HCT116 (cell line): ENCODE measurements around the gene MED12. TPM values are rescaled to one million over a fixed set of nuclear protein-coding genes. Genes with fewer than 3 reads are reported as not detected.

ENCODE experiments used
- ATAC-seq: fragments of 200-7000 bp; cut with Tn5 transposase; 2 replicates; pipeline ENCODE4 v1.9.1; 2020; ENCODE audit warnings: mild to moderate bottlenecking, moderate library complexity
- BruUV-seq: library from RNA; stranded (reverse); fragments of 400-500 nt; replicated peaks from 2 replicates; lab custom pipeline; 2021; lab: Mats Ljungman, UMichigan
- CTCF ChIA-PET: fragments of 300-600 bp; sonication (Branson Sonifier 250); formaldehyde crosslinking; loops from one replicate; lab custom pipeline; 2021; ENCODE audit warnings: antibody characterized with exemption; lab: Charles Lee
- POLR2A ChIA-PET: fragments of 300-600, 350-600 bp; sonication (Branson Sonifier 250); formaldehyde crosslinking; loops from one replicate; lab custom pipeline; 2021; ENCODE audit warnings: antibody characterized with exemption; lab: Charles Lee
- RAD21 ChIA-PET, 2 experiments: fragments of 300-600 bp; sonication (Branson Sonifier 250); formaldehyde crosslinking; loops; one replicate each; lab custom pipeline; 2023; ENCODE audit warnings: low total read pairs in 2 of 2; ENCODE audit not compliant: uncharacterized antibody in 2 of 2, unreplicated experiment in 2 of 2, low non-redundant PET in 1 of 2; lab: Charles Lee
- DNase-seq: peaks from one replicate; pipeline ENCODE4 v3.0.0-alpha.2; 2010; ENCODE audit warnings: low read depth, low spot score
- H2AFZ ChIP-seq: fragments of 200-600 bp; shearing (Covaris generic), sonication (generic); 2 replicates; pipeline ENCODE4 v1.6.1; 2017; ENCODE audit warnings: low read depth, mixed run types, mixed read lengths, antibody characterized with exemption, low read length; ENCODE audit not compliant: poor library complexity, severe bottlenecking
- H3K27ac ChIP-seq: 2 replicates; pipeline ENCODE4 v1.5.1; 2012; ENCODE audit warnings: low read depth, low read length
- H3K27me3 ChIP-seq: fragments of 200-600 bp; sonication (generic); 2 replicates; pipeline ENCODE4 v1.6.1; 2016; ENCODE audit warnings: mixed run types, low read length, mixed read lengths; ENCODE audit not compliant: insufficient read depth
- H3K36me3 ChIP-seq, 2 experiments: fragments of 200-500 bp in 1 of 2; fragments of 200-600 bp in 1 of 2; sonication (Bioruptor generic) in 1 of 2; sonication (generic) in 1 of 2; 2 replicates each; pipeline versions ENCODE4 v1.5.1 to v1.6.1; 2014 to 2016; ENCODE audit warnings: low read length in 2 of 2, inconsistent platforms in 1 of 2, mixed read lengths in 1 of 2, mixed run types in 1 of 2; ENCODE audit not compliant: insufficient read depth in 2 of 2, control insufficient read depth in 1 of 2
- H3K4me1 ChIP-seq, 2 experiments: fragments of 200-600 bp in 1 of 2; sonication (generic) in 1 of 2; 2 replicates each; pipeline versions ENCODE4 v1.5.1 to v1.6.1; 2012 to 2017; ENCODE audit warnings: low read length in 2 of 2, inconsistent platforms in 1 of 2, mild to moderate bottlenecking in 1 of 2, mixed read lengths in 1 of 2, mixed run types in 1 of 2, moderate library complexity in 1 of 2; ENCODE audit not compliant: insufficient read depth in 2 of 2, control insufficient read depth in 1 of 2
- H3K4me2 ChIP-seq: fragments of 200-600 bp; sonication (generic); 2 replicates; pipeline ENCODE4 v1.6.1; 2017; ENCODE audit warnings: mixed run types, low read length, mixed read lengths
- H3K4me3 ChIP-seq, 2 experiments: fragments of 200-600 bp in 1 of 2; sonication (generic) in 1 of 2; replicated peaks in 1 of 2; 2 replicates each; pipeline ENCODE4 v1.5.1; 2011 to 2016; ENCODE audit warnings: low read length in 2 of 2, control low read depth in 1 of 2, low read depth in 1 of 2, mild to moderate bottlenecking in 1 of 2, mixed read lengths in 1 of 2, mixed run types in 1 of 2
- H3K79me2 ChIP-seq: fragments of 200-600 bp; sonication (generic); 2 replicates; pipeline ENCODE4 v1.6.1; 2017; ENCODE audit warnings: mild to moderate bottlenecking, mixed run types, low read length, moderate library complexity, mixed read lengths; ENCODE audit not compliant: insufficient read depth
- H3K9ac ChIP-seq: fragments of 200-600 bp; sonication (generic); 2 replicates; pipeline ENCODE4 v1.6.1; 2016; ENCODE audit warnings: low read length, mixed read lengths
- H3K9me2 ChIP-seq: fragments of 200-600 bp; sonication (generic), shearing (Covaris generic); 2 replicates; pipeline ENCODE4 v1.6.1; 2017; ENCODE audit warnings: mixed run types, mild to moderate bottlenecking, moderate library complexity; ENCODE audit not compliant: insufficient read depth
- H3K9me3 ChIP-seq, 2 experiments: fragments of 200-500 bp in 1 of 2; fragments of 200-600 bp in 1 of 2; sonication (Bioruptor generic) in 1 of 2; sonication (generic) in 1 of 2; 2 replicates each; pipeline ENCODE4 v1.6.1; 2014 to 2017; ENCODE audit warnings: low read length in 2 of 2, mixed read lengths in 2 of 2, inconsistent platforms in 1 of 2, low read depth in 1 of 2, mild to moderate bottlenecking in 1 of 2, mixed run types in 1 of 2, moderate library complexity in 1 of 2; ENCODE audit not compliant: control insufficient read depth in 1 of 2, insufficient read depth in 1 of 2
- H4K20me1 ChIP-seq: fragments of 200-600 bp; sonication (generic), shearing (Covaris generic); 2 replicates; pipeline ENCODE4 v1.6.1; 2017; ENCODE audit warnings: mixed run types, mild to moderate bottlenecking, moderate library complexity; ENCODE audit not compliant: insufficient read depth
- CBX3 ChIP-seq: IDR thresholded peaks from 2 replicates; pipeline ENCODE4 v1.6.1; 2012; ENCODE audit warnings: low read depth
- CEBPB ChIP-seq: IDR thresholded peaks from 2 replicates; pipeline ENCODE4 v1.6.1; 2012; ENCODE audit warnings: low read depth
- EGR1 ChIP-seq: IDR thresholded peaks from 2 replicates; pipeline ENCODE4 v1.6.1; 2012; ENCODE audit warnings: low read depth
- EZH2 ChIP-seq: fragments of 200-600 bp; sonication (generic); IDR thresholded peaks from 2 replicates; pipeline ENCODE4 v1.6.1; 2017; ENCODE audit warnings: antibody characterized with exemption, mixed run types
- EZH2phosphoT487 ChIP-seq: fragments of 200-600 bp; IDR thresholded peaks from 2 replicates; pipeline ENCODE4 v1.6.1; 2018; ENCODE audit warnings: antibody characterized with exemption, borderline replicate concordance
- FOSL1 ChIP-seq: IDR thresholded peaks from 2 replicates; pipeline ENCODE4 v1.6.1; 2012; ENCODE audit warnings: low read depth
- JUND ChIP-seq: IDR thresholded peaks from 2 replicates; pipeline ENCODE4 v1.6.1; 2012
- POLR2A ChIP-seq: IDR thresholded peaks from 2 replicates; pipeline ENCODE4 v1.7.0; 2011; ENCODE audit warnings: borderline replicate concordance; ENCODE audit not compliant: insufficient read depth, insufficient read length; ENCODE audit errors: extremely low read depth
- POLR2AphosphoS5 ChIP-seq: IDR thresholded peaks from 2 replicates; pipeline ENCODE4 v1.6.1; 2011; ENCODE audit warnings: mild to moderate bottlenecking, low read depth, low read length, moderate library complexity
- RAD21 ChIP-seq: IDR thresholded peaks from 2 replicates; pipeline ENCODE4 v1.6.1; 2012; ENCODE audit warnings: low read depth, mild to moderate bottlenecking
- SIN3A ChIP-seq: IDR thresholded peaks from 2 replicates; pipeline ENCODE4 v1.6.1; 2012; ENCODE audit warnings: low read depth
- SP1 ChIP-seq: IDR thresholded peaks from 2 replicates; pipeline ENCODE4 v1.6.1; 2012; ENCODE audit warnings: low read depth
- SRF ChIP-seq: IDR thresholded peaks from 2 replicates; pipeline ENCODE4 v1.6.1; 2012; ENCODE audit warnings: low read depth
- TCF7L2 ChIP-seq: IDR thresholded peaks from 2 replicates; pipeline ENCODE4 v1.7.0; 2011; ENCODE audit warnings: borderline replicate concordance, inconsistent platforms; ENCODE audit not compliant: insufficient read depth, insufficient read length; ENCODE audit errors: extremely low read depth
- YY1 ChIP-seq: IDR thresholded peaks from 2 replicates; pipeline ENCODE4 v1.6.1; 2011; ENCODE audit warnings: low read length, low read depth, moderate library complexity, mild to moderate bottlenecking; ENCODE audit not compliant: insufficient replicate concordance; ENCODE audit errors: extremely low read depth
- ZNF274 ChIP-seq: fragments of 200-500 bp; sonication (Bioruptor generic); IDR thresholded peaks from 2 replicates; pipeline ENCODE4 v1.6.1; 2014; ENCODE audit warnings: mild to moderate bottlenecking, low read depth, low read length, inconsistent platforms
- intact Hi-C: fragments of 100-400 bp; cut with micrococcal nuclease; formaldehyde crosslinking; loops from 2 replicates; pipeline ENCODE4 v1.10.0; 2022
- total RNA-seq: library from RNA; stranded (reverse); gene quantifications from one replicate; pipeline ENCODE4 v1.2.1, GENCODE V29; 2021; ENCODE audit not compliant: unreplicated experiment
- TF ChIP-seq, protein P1 (sequence below), 3 experiments: fragments of 200-600 bp in 1 of 3; sonication (generic) in 1 of 3; IDR thresholded peaks in 2 of 3; conservative IDR thresholded peaks in 1 of 3; 2 replicates each; pipeline ENCODE4 v1.5.1; 2012 to 2017; ENCODE audit warnings: low read depth in 2 of 3, low read length in 2 of 3, antibody characterized with exemption in 1 of 3, borderline replicate concordance in 1 of 3, control low read depth in 1 of 3, mild to moderate bottlenecking in 1 of 3, mixed read lengths in 1 of 3, mixed run types in 1 of 3, moderate library complexity in 1 of 3; ENCODE audit not compliant: insufficient read depth in 1 of 3
- TF ChIP-seq, protein P2 (sequence below): IDR thresholded peaks from 2 replicates; pipeline ENCODE4 v1.6.1; 2012
- TF ChIP-seq, protein P3 (sequence below): IDR thresholded peaks from 2 replicates; pipeline ENCODE4 v1.6.1; 2012; ENCODE audit warnings: low read depth

The MED12 gene
- total RNA-seq, 1 experiment from 2014 or later = 32.8 TPM

DNA sequence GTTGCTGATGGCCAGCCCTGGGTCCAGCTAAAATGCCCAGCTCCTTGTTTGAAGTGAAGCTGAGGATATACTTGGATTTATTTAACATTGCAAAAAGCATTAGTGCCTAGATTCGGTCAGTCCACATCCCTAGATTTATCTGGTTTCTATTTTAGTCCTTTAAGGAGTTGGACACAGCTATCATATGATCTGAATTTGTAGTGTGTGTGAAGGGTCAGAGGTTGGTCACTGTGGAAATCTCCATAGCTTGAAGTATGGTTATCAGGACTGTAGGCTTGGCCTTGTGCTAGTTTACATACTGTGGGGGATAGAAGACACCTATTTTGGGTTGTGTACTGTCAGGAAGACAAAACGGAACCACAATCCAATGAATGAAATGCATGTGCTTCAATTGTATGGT is 55.0 kb downstream of the MED12 start (continued):
- TF ChIP-seq, protein P1, sequence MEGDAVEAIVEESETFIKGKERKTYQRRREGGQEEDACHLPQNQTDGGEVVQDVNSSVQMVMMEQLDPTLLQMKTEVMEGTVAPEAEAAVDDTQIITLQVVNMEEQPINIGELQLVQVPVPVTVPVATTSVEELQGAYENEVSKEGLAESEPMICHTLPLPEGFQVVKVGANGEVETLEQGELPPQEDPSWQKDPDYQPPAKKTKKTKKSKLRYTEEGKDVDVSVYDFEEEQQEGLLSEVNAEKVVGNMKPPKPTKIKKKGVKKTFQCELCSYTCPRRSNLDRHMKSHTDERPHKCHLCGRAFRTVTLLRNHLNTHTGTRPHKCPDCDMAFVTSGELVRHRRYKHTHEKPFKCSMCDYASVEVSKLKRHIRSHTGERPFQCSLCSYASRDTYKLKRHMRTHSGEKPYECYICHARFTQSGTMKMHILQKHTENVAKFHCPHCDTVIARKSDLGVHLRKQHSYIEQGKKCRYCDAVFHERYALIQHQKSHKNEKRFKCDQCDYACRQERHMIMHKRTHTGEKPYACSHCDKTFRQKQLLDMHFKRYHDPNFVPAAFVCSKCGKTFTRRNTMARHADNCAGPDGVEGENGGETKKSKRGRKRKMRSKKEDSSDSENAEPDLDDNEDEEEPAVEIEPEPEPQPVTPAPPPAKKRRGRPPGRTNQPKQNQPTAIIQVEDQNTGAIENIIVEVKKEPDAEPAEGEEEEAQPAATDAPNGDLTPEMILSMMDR (IDR thresholded peaks at IDR 0.05 in 2 of 3, conservative IDR thresholded peaks at IDR 0.05 in 1 of 3; ENCODE audit: borderline replicate concordance in 1 of 3, insufficient read depth in 1 of 3, low read depth in 2 of 3, low read length in 2 of 3) = no peak
- TF ChIP-seq CEBPB = no peak
- no peak for TF ChIP-seq EGR1
- TF ChIP-seq SRF = no peak
- TF ChIP-seq RAD21 = no peak
- TF ChIP-seq JUND = no peak
- TF ChIP-seq, protein P2, sequence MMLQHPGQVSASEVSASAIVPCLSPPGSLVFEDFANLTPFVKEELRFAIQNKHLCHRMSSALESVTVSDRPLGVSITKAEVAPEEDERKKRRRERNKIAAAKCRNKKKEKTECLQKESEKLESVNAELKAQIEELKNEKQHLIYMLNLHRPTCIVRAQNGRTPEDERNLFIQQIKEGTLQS = no peak
- no peak for TF ChIP-seq FOSL1
- TF ChIP-seq EZH2 = no peak
- TF ChIP-seq TCF7L2 = no peak
- TF ChIP-seq CBX3 = no peak

DNA sequence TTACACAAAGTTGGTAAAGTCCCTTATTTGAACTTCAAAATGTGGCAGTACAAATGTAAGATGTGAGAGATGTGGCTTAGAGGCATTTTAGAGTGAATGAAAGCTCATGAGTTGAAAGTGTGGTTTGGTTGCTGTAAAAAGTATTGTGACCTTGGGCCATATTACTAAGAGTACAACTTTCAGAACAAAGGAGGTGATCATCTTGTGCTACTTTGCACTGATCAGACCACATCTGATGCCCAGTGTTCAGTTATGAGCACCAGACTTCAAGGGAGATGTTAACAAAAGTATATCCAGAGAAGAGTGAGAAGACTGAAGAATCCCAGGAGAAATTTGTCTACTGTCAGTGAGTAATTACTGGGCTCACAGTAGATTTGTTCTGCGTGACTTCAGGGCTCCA is 56.4 kb downstream of the MED12 start:
- H3K4me2 ChIP-seq = no peak overlapping the region
- H3K9me3 ChIP-seq = no peaks in the 10 kb centered on the region
- no peak overlapping the region for H2AFZ ChIP-seq
- H3K79me2 ChIP-seq = no peaks in the 10 kb centered on the region
- intact Hi-C loops = loop anchor here (5.0 kb wide), 2 partner anchors 77 to 407 kb away; partner anchors contain the start of gene FOXO4
- ChIA-PET RAD21 (no interaction called here), POLR2A (no interaction called here), CTCF (no interaction called here)
- BruUV-seq = no TSS peak
- TF ChIP-seq JUND (no peak), EGR1 (no peak), ZNF274 (no peak), SRF (no peak), CBX3 (no peak), POLR2A (no peak), SIN3A (no peak), POLR2AphosphoS5 (no peak), YY1 (no peak), FOSL1 (no peak), TCF7L2 (no peak), EZH2phosphoT487 (no peak), SP1 (no peak), RAD21 (no peak)
- TF ChIP-seq, protein P3, sequence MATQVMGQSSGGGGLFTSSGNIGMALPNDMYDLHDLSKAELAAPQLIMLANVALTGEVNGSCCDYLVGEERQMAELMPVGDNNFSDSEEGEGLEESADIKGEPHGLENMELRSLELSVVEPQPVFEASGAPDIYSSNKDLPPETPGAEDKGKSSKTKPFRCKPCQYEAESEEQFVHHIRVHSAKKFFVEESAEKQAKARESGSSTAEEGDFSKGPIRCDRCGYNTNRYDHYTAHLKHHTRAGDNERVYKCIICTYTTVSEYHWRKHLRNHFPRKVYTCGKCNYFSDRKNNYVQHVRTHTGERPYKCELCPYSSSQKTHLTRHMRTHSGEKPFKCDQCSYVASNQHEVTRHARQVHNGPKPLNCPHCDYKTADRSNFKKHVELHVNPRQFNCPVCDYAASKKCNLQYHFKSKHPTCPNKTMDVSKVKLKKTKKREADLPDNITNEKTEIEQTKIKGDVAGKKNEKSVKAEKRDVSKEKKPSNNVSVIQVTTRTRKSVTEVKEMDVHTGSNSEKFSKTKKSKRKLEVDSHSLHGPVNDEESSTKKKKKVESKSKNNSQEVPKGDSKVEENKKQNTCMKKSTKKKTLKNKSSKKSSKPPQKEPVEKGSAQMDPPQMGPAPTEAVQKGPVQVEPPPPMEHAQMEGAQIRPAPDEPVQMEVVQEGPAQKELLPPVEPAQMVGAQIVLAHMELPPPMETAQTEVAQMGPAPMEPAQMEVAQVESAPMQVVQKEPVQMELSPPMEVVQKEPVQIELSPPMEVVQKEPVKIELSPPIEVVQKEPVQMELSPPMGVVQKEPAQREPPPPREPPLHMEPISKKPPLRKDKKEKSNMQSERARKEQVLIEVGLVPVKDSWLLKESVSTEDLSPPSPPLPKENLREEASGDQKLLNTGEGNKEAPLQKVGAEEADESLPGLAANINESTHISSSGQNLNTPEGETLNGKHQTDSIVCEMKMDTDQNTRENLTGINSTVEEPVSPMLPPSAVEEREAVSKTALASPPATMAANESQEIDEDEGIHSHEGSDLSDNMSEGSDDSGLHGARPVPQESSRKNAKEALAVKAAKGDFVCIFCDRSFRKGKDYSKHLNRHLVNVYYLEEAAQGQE = no peak
- no peaks in the 10 kb centered on the region for H3K9me2 ChIP-seq
- DNase-seq (no peak), ATAC-seq (no peak)
- no peak overlapping the region for H3K4me3 ChIP-seq
- H3K9ac ChIP-seq = no peak overlapping the region
- no peaks in the 10 kb centered on the region for H3K27me3 ChIP-seq
- H3K4me1 ChIP-seq = no peaks in the 10 kb centered on the region
- H3K27ac ChIP-seq = no peak overlapping the region
- no peaks in the 10 kb centered on the region for H3K36me3 ChIP-seq
- H4K20me1 ChIP-seq = no peaks in the 10 kb centered on the region
